ENCODE results near the gene SMIM36.
"Not testable (repeated sequence)": the region's sequence is repeated elsewhere in the genome, so short reads cannot be mapped to it uniquely, and the experiment has no call there.

Gene SMIM36

GRCh38 chr17:55433629-55434422, 77.4 kb downstream of the SMIM36 start:
- DNase-seq (ENCODE audit: low read depth) = no peak

- no peak for DNase-seq (ENCODE audit: low read depth)
Measured at GRCh38 chr17:55433029-55433628, 78.1 kb downstream of the SMIM36 start.

GRCh38 chr17:55432358-55433028, 78.8 kb downstream of the SMIM36 start:
- no peak for DNase-seq (ENCODE audit: low read depth)

- not testable (repeated sequence) for DNase-seq (ENCODE audit: low read depth)
Measured at GRCh38 chr17:55431914-55432313, 79.3 kb downstream of the SMIM36 start.

GRCh38 chr17:55430541-55431288, 80.5 kb downstream of the SMIM36 start:
- DNase-seq (ENCODE audit: low read depth) = no peak

GRCh38 chr17:55427587-55427882, 83.7 kb downstream of the SMIM36 start:
- DNase-seq (ENCODE audit: low read depth) = no peak

- no peak for DNase-seq (ENCODE audit: low read depth)
Measured at GRCh38 chr17:55426851-55427586, 84.2 kb downstream of the SMIM36 start.

- no peak for DNase-seq (ENCODE audit: low read depth)
Measured at GRCh38 chr17:55424893-55425540, 86.2 kb downstream of the SMIM36 start.

GRCh38 chr17:55423535-55423934, 87.7 kb downstream of the SMIM36 start:
- DNase-seq (ENCODE audit: low read depth) = no peak

- not testable (repeated sequence) for DNase-seq (ENCODE audit: low read depth)
Measured at GRCh38 chr17:55422828-55423164, 88.5 kb downstream of the SMIM36 start.

- no peak for DNase-seq (ENCODE audit: low read depth)
Measured at GRCh38 chr17:55421179-55421934, 89.9 kb downstream of the SMIM36 start, which contains the start of gene MMD. MMD (minus strand) TSS chr17:55421835; CDS start chr17:55421695, 140 bp downstream.

- no peak for DNase-seq (ENCODE audit: low read depth)
Measured at GRCh38 chr17:55420776-55421178, 90.5 kb downstream of the SMIM36 start.

GRCh38 chr17:55420067-55420775, 91.0 kb downstream of the SMIM36 start:
- no peak for DNase-seq (ENCODE audit: low read depth)

- no peak for DNase-seq (ENCODE audit: low read depth)
Measured at GRCh38 chr17:55418369-55419268, 92.6 kb downstream of the SMIM36 start.

GRCh38 chr17:55417411-55418268, 93.6 kb downstream of the SMIM36 start:
- DNase-seq (ENCODE audit: low read depth) = no peak

- no peak for DNase-seq (ENCODE audit: low read depth)
Measured at GRCh38 chr17:55416470-55417052, 94.7 kb downstream of the SMIM36 start.

- DNase-seq (ENCODE audit: low read depth) = no peak
Measured at GRCh38 chr17:55416000-55416399, 95.3 kb downstream of the SMIM36 start.

GRCh38 chr17:55414983-55415382, 96.3 kb downstream of the SMIM36 start:
- no peak for DNase-seq (ENCODE audit: low read depth)

Data from stimulated activated CD8-positive, alpha-beta memory T cell treated with anti-CD3 and anti-CD28 coated beads, Interleukin-12 subunit alpha, Interleukin-12 subunit beta, amount 100 ng/mL, for 1 hour (primary cell).